ENCODE data around the gene IVNS1ABP.

DNA sequence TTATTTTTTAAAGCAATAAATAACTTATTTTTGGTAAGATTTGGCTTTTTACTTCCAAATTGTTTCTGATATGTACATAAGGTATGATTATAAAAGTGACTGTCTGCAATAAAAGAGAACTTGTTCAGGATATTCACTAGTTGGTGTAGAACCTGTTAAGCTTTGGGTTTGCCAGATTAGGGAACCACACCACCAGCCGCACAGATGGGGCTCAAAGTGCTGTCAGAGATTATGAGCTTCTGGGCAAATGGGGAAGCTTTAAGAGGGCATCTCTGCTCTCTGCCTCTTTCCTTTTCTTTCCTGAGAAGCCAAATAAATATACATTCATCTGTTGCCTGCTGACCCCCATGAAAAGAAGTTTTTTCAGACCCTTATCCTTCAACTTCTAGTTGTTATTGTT is 25.4 kb downstream of the IVNS1ABP start:
- TF ChIP-seq YY1 (IDR thresholded peaks at IDR 0.05; ENCODE audit: insufficient read depth, insufficient replicate concordance, low read depth, low read length) (no peak), POLR2A (IDR thresholded peaks at IDR 0.05; ENCODE audit: insufficient read depth in 1 of 2, low read depth in 2 of 2, low read length in 2 of 2) (no peak), FOXK2 (IDR thresholded peaks at IDR 0.05) (no peak), ZNF713 (CRISPR knock-in tag; IDR thresholded peaks at IDR 0.05) (no peak), KDM3A (CRISPR knock-in tag; IDR thresholded peaks at IDR 0.05; ENCODE audit: low read depth) (no peak), POLR2AphosphoS5 (IDR thresholded peaks at IDR 0.05; ENCODE audit: low read depth, low read length) (no peak), NAIF1 (CRISPR knock-in tag; IDR thresholded peaks at IDR 0.05; ENCODE audit: borderline replicate concordance) (no peak), ZBTB21 (CRISPR knock-in tag; IDR thresholded peaks at IDR 0.05) (no peak), BRD4 (CRISPR knock-in tag; IDR thresholded peaks at IDR 0.05) (no peak), ARNT (IDR thresholded peaks at IDR 0.05) (no peak), MTF1 (CRISPR knock-in tag; IDR thresholded peaks at IDR 0.05) (no peak)
- TF ChIP-seq, protein P1, sequence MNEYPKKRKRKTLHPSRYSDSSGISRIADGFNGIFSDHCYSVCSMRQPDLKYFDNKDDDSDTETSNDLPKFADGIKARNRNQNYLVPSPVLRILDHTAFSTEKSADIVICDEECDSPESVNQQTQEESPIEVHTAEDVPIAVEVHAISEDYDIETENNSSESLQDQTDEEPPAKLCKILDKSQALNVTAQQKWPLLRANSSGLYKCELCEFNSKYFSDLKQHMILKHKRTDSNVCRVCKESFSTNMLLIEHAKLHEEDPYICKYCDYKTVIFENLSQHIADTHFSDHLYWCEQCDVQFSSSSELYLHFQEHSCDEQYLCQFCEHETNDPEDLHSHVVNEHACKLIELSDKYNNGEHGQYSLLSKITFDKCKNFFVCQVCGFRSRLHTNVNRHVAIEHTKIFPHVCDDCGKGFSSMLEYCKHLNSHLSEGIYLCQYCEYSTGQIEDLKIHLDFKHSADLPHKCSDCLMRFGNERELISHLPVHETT (CRISPR knock-in tag; conservative IDR thresholded peaks at IDR 0.05) = no peak
- TF ChIP-seq, protein P2, sequence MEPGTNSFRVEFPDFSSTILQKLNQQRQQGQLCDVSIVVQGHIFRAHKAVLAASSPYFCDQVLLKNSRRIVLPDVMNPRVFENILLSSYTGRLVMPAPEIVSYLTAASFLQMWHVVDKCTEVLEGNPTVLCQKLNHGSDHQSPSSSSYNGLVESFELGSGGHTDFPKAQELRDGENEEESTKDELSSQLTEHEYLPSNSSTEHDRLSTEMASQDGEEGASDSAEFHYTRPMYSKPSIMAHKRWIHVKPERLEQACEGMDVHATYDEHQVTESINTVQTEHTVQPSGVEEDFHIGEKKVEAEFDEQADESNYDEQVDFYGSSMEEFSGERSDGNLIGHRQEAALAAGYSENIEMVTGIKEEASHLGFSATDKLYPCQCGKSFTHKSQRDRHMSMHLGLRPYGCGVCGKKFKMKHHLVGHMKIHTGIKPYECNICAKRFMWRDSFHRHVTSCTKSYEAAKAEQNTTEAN (CRISPR knock-in tag; conservative IDR thresholded peaks at IDR 0.05) = no peak

Measured in HepG2 (cell line).